Tracheal epithelial cell (primary cell): ENCODE data around the gene CTSS. TPM values are rescaled to one million over a fixed set of nuclear protein-coding genes. Genes with fewer than 3 reads are reported as not detected.

ENCODE experiments used
- total RNA-seq: library from RNA; depleted of rRNA; stranded (reverse); fragments of >200 nt; gene quantifications from 2 replicates; pipeline ENCODE4 v1.2.1, GENCODE V29; 2014

CTSS gene
- 1.7 and 19.0 TPM in 2 replicates for total RNA-seq

GRCh38 chr1:150765296-150765976 lies at the start of gene CTSS:
Gene CTSS (minus strand): TSS chr1:150765778. CDS start chr1:150764763, 1,015 bp downstream.

GRCh38 chr1:150808121-150808520 lies 42.5 kb upstream of the CTSS start, which contains the start of gene CTSK:
Gene CTSK (minus strand): TSS chr1:150808260. CDS start chr1:150806805, 1,455 bp downstream.

GRCh38 chr1:150720703-150721102 lies 44.9 kb downstream of the CTSS start, which contains the start of gene HORMAD1:
Gene HORMAD1 (minus strand): TSS chr1:150720895. CDS start chr1:150719505, 1,390 bp downstream.

GRCh38 chr1:150696995-150697927 lies 68.3 kb downstream of the CTSS start, which contains the start of gene GOLPH3L:
Gene GOLPH3L (minus strand): TSS chr1:150697154. CDS start chr1:150694838, 2,316 bp downstream.

Other genes with a start within 250 kb of the CTSS start
- 2.4 and 3.0 TPM in 2 replicates for gene ADAMTSL4, start 216.4 kb downstream of the CTSS start, total RNA-seq
- gene MCL1, start 186.2 kb downstream of the CTSS start, total RNA-seq, result 252 and 361 TPM in 2 replicates
- gene ENSA, start 136.2 kb downstream of the CTSS start, total RNA-seq, result 120 and 260 TPM in 2 replicates
- gene GOLPH3L, start 68.6 kb downstream of the CTSS start, total RNA-seq, result 11.6 and 11.7 TPM in 2 replicates
- gene HORMAD1, start 44.9 kb downstream of the CTSS start, total RNA-seq, result 1.1 and 1.2 TPM in 2 replicates
- gene CTSK, start 42.5 kb upstream of the CTSS start, total RNA-seq, result 1.3 and 1.7 TPM in 2 replicates
- 14.7 and 16.9 TPM in 2 replicates for gene ARNT, start 110.8 kb upstream of the CTSS start, total RNA-seq
- gene CTXND2, start 121.4 kb upstream of the CTSS start, total RNA-seq, result under 0.01 TPM in 1 of 2 replicates, not detected in the other
- 19.8 and 34.5 TPM in 2 replicates for gene SETDB1, start 160.6 kb upstream of the CTSS start, total RNA-seq
- gene CERS2, start 209.1 kb upstream of the CTSS start, total RNA-seq, result 91.1 and 114 TPM in 2 replicates
- gene ANXA9, start 216.5 kb upstream of the CTSS start, total RNA-seq, result not detected in 2 replicates
- 9.6 and 11.6 TPM in 2 replicates for gene MINDY1, start 241.1 kb upstream of the CTSS start, total RNA-seq
- gene PRUNE1, start 242.7 kb upstream of the CTSS start, total RNA-seq, result 7.5 and 10.4 TPM in 2 replicates